H1 (cell line): ENCODE results near the gene H2BK1. TPM values are rescaled to one million over a fixed set of nuclear protein-coding genes. Genes with fewer than 3 reads are reported as not detected.

Experiments
- CTCF ChIA-PET: fragments of 300-600 bp; sonication (Branson Sonifier 250); formaldehyde crosslinking; loops from one replicate; lab custom pipeline; 2021; ENCODE audit not compliant: partially characterized antibody; lab: Charles Lee
- POLR2A ChIA-PET: fragments of 300-600 bp; sonication (Branson Sonifier 250); formaldehyde crosslinking; loops from one replicate; lab custom pipeline; 2021; ENCODE audit warnings: inconsistent platforms; ENCODE audit not compliant: partially characterized antibody; lab: Charles Lee
- DNase-seq, 2 experiments: peaks; one replicate each; pipeline versions ENCODE4 v3.0.0 to v3.0.0-alpha.2; 2010 to 2022; ENCODE audit warnings: low spot score in 2 of 2, low read depth in 1 of 2, mixed read lengths in 1 of 2
- FAIRE-seq: peaks from 2 replicates; lab custom pipeline; 2011; peaks lifted over from hg19 to GRCh38; lab: Jason Lieb, UNC
- H2AFZ ChIP-seq: 2 replicates; pipeline ENCODE4 v1.8.1; 2012; ENCODE audit warnings: low read length, inconsistent platforms
- H2AK5ac ChIP-seq: 2 replicates; pipeline ENCODE4 v1.6.1; 2013; ENCODE audit warnings: low read depth, low read length
- H2BK120ac ChIP-seq: replicated peaks from 2 replicates; pipeline ENCODE3; 2013; ENCODE audit warnings: low read depth, low read length, inconsistent platforms
- H2BK12ac ChIP-seq: 2 replicates; pipeline ENCODE4 v1.6.1; 2013; ENCODE audit warnings: low read depth, low read length
- H2BK15ac ChIP-seq: 2 replicates; pipeline ENCODE4 v1.6.1; 2013; ENCODE audit warnings: low read length
- H2BK20ac ChIP-seq: 2 replicates; pipeline ENCODE4 v1.6.1; 2013; ENCODE audit warnings: low read length
- H2BK5ac ChIP-seq: 2 replicates; pipeline ENCODE4 v1.6.1; 2013; ENCODE audit warnings: low read depth, low read length
- H3K14ac ChIP-seq: 2 replicates; pipeline ENCODE4 v1.6.1; 2013; ENCODE audit warnings: inconsistent platforms; ENCODE audit not compliant: insufficient read length
- H3K18ac ChIP-seq: 2 replicates; pipeline ENCODE4 v1.6.1; 2013; ENCODE audit warnings: low read length; ENCODE audit errors: extremely low read depth
- H3K23ac ChIP-seq: 2 replicates; pipeline ENCODE4 v1.6.1; 2013; ENCODE audit warnings: inconsistent platforms; ENCODE audit not compliant: insufficient read length
- H3K23me2 ChIP-seq: 2 replicates; pipeline ENCODE4 v1.6.1; 2013; ENCODE audit warnings: low read depth, low read length
- H3K27ac ChIP-seq: 2 replicates; pipeline ENCODE4 v1.6.1; 2011; ENCODE audit warnings: low read depth, low read length, inconsistent platforms
- H3K27me3 ChIP-seq, 4 experiments: replicated peaks in 1 of 4; 1 replicate in 1 of 4; 2 replicates in 3 of 4; pipeline versions ENCODE4 v1.6.1 to v1.8.1; 2011 to 2013; ENCODE audit warnings: low read length in 3 of 4, mild to moderate bottlenecking in 3 of 4, inconsistent platforms in 2 of 4, mixed read lengths in 2 of 4, moderate library complexity in 1 of 4; ENCODE audit not compliant: control insufficient read depth in 3 of 4, insufficient read depth in 3 of 4; ENCODE audit errors: extremely low read depth in 1 of 4
- H3K36me3 ChIP-seq, 4 experiments: 2 replicates each; pipeline versions ENCODE4 v1.6.1 to v1.8.1; 2011 to 2013; ENCODE audit warnings: mild to moderate bottlenecking in 4 of 4, low read length in 3 of 4, moderate library complexity in 2 of 4, control low read depth in 1 of 4, inconsistent platforms in 1 of 4; ENCODE audit not compliant: insufficient read depth in 4 of 4, control insufficient read depth in 2 of 4
- H3K4ac ChIP-seq: replicated peaks from 2 replicates; pipeline ENCODE3; 2013; ENCODE audit warnings: low read length, low read depth, mixed read lengths, inconsistent platforms; ENCODE audit not compliant: insufficient read length
- H3K4me1 ChIP-seq, 4 experiments: replicated peaks in 1 of 4; 1 replicate in 1 of 4; 2 replicates in 3 of 4; pipeline versions ENCODE4 v1.6.1 to v1.8.1; 2011 to 2013; ENCODE audit warnings: low read length in 3 of 4, inconsistent platforms in 2 of 4, mixed read lengths in 1 of 4; ENCODE audit not compliant: insufficient read depth in 4 of 4, control insufficient read depth in 3 of 4
- H3K4me2 ChIP-seq, 2 experiments: 2 replicates each; pipeline versions ENCODE4 v1.6.1 to v1.8.1; 2011 to 2013; ENCODE audit warnings: low read depth in 2 of 2, low read length in 2 of 2, control low read depth in 1 of 2, inconsistent platforms in 1 of 2, mild to moderate bottlenecking in 1 of 2; ENCODE audit not compliant: insufficient read depth in 1 of 2
- H3K4me3 ChIP-seq, 4 experiments: fragments of 200-600, 300-600 bp in 1 of 4; sonication (generic), shearing (Covaris generic), sonication (Bioruptor Twin) in 1 of 4; 2 replicates each; pipeline versions ENCODE4 v1.5.1 to v1.8.1; 2011 to 2016; ENCODE audit warnings: low read length in 4 of 4, low read depth in 3 of 4, control low read depth in 2 of 4, inconsistent platforms in 2 of 4, mild to moderate bottlenecking in 2 of 4, mixed read lengths in 1 of 4, moderate library complexity in 1 of 4; ENCODE audit not compliant: insufficient read depth in 2 of 4; ENCODE audit errors: extremely low read depth in 1 of 4
- H3K56ac ChIP-seq: replicated peaks from 2 replicates; pipeline ENCODE3; 2013; ENCODE audit warnings: low read depth, mild to moderate bottlenecking, mixed read lengths, low read length, inconsistent platforms; ENCODE audit not compliant: insufficient read length
- H3K79me1 ChIP-seq: 2 replicates; pipeline ENCODE4 v1.6.1; 2013; ENCODE audit warnings: low read depth, low read length, control low read depth
- H3K79me2 ChIP-seq, 2 experiments: 2 replicates each; pipeline versions ENCODE4 v1.6.1 to v1.8.1; 2012 to 2013; ENCODE audit warnings: low read length in 2 of 2, mild to moderate bottlenecking in 2 of 2, inconsistent platforms in 1 of 2; ENCODE audit not compliant: insufficient read depth in 2 of 2, control insufficient read depth in 1 of 2
- H3K9ac ChIP-seq, 4 experiments: replicated peaks in 1 of 4; 1 replicate in 1 of 4; 2 replicates in 3 of 4; pipeline versions ENCODE4 v1.6.1 to v1.8.1; 2011 to 2013; ENCODE audit warnings: low read depth in 3 of 4, low read length in 3 of 4, control low read depth in 2 of 4, mild to moderate bottlenecking in 2 of 4, moderate library complexity in 2 of 4, inconsistent platforms in 1 of 4; ENCODE audit errors: extremely low read depth in 1 of 4
- H3K9me3 ChIP-seq, 2 experiments: 2 replicates each; pipeline versions ENCODE4 v1.6.1 to v1.8.1; 2012 to 2013; ENCODE audit warnings: mild to moderate bottlenecking in 2 of 2, moderate library complexity in 2 of 2, control low read depth in 1 of 2, inconsistent platforms in 1 of 2, low read depth in 1 of 2, low read length in 1 of 2, mixed read lengths in 1 of 2; ENCODE audit not compliant: insufficient read depth in 2 of 2
- H4K20me1 ChIP-seq, 2 experiments: replicated peaks in 1 of 2; 2 replicates each; pipeline versions ENCODE3 to v1.8.1; 2011 to 2013; ENCODE audit warnings: inconsistent platforms in 2 of 2, low read length in 2 of 2, mild to moderate bottlenecking in 1 of 2; ENCODE audit not compliant: insufficient read depth in 2 of 2, control insufficient read depth in 1 of 2
- H4K5ac ChIP-seq: 2 replicates; pipeline ENCODE4 v1.6.1; 2013; ENCODE audit warnings: low read length, low read depth, mixed read lengths, inconsistent platforms; ENCODE audit not compliant: insufficient read length
- H4K8ac ChIP-seq: 2 replicates; pipeline ENCODE4 v1.8.0; 2013; ENCODE audit warnings: mild to moderate bottlenecking, moderate library complexity, low read length, inconsistent platforms; ENCODE audit not compliant: insufficient read depth; ENCODE audit errors: extremely low read depth
- H4K91ac ChIP-seq: replicated peaks from 2 replicates; pipeline ENCODE3; 2013; ENCODE audit warnings: low read length, mixed read lengths, inconsistent platforms; ENCODE audit not compliant: insufficient read length
- CEBPB ChIP-seq: IDR thresholded peaks from 2 replicates; pipeline ENCODE4 v1.6.1; 2012; ENCODE audit warnings: low read depth, low read length
- EP300 ChIP-seq, 2 experiments: IDR thresholded peaks; 1 replicate in 1 of 2; 2 replicates in 1 of 2; pipeline ENCODE4 v1.6.1; 2011 to 2012; ENCODE audit warnings: low read depth in 2 of 2, low read length in 2 of 2, mild to moderate bottlenecking in 2 of 2, borderline replicate concordance in 1 of 2, inconsistent platforms in 1 of 2, moderate library complexity in 1 of 2
- GABPA ChIP-seq: IDR thresholded peaks from 2 replicates; pipeline ENCODE4 v1.6.1; 2011; ENCODE audit warnings: mild to moderate bottlenecking, low read length, moderate library complexity, borderline replicate concordance; ENCODE audit not compliant: insufficient read depth
- GTF2F1 ChIP-seq: IDR thresholded peaks from 2 replicates; pipeline ENCODE4 v1.6.1; 2012; ENCODE audit warnings: low read depth, low read length, improper control_type of control experiment, borderline replicate concordance
- RNF2 ChIP-seq: fragments of 200-900, 300-1000 bp; sonication (generic); IDR thresholded peaks from 2 replicates; pipeline ENCODE4 v1.7.1; 2016; ENCODE audit warnings: borderline replicate concordance, low read depth, mild to moderate bottlenecking, antibody characterized with exemption, low read length; ENCODE audit not compliant: poor library complexity, severe bottlenecking; ENCODE audit errors: missing control alignments
- SP2 ChIP-seq: IDR thresholded peaks from 2 replicates; pipeline ENCODE4 v1.6.1; 2012; ENCODE audit warnings: mild to moderate bottlenecking, low read length, inconsistent platforms
- WGBS, 2 experiments: shearing (Covaris generic) in 1 of 2; methylation state at CpG; one replicate each; pipeline versions ENCODE4 v1.1.6 to v1.1.7; 2013 to 2015; ENCODE audit warnings: low lambda C conversion rate in 2 of 2, mixed read lengths in 2 of 2, inconsistent platforms in 1 of 2, low coverage in 1 of 2, missing lambda C conversion rate in 1 of 2; ENCODE audit not compliant: insufficient replicate concordance in 2 of 2, insufficient coverage in 1 of 2, insufficient read length in 1 of 2; ENCODE audit errors: extremely low coverage in 1 of 2, missing lambda C conversion rate in 1 of 2; 5-methylcytosine and 5-hydroxymethylcytosine counted together
- polyA plus RNA-seq, 7 experiments: library from polyadenylated mRNA; depleted of rRNA in 3 of 7; stranded (reverse) in 5 of 7; unstranded in 2 of 7; fragments of >200 nt in 5 of 7; fragments of 200-250 nt in 2 of 7; gene quantifications; 1 replicate in 5 of 7; 2 replicates in 1 of 7; 4 replicates in 1 of 7; pipeline versions ENCODE4 v1.2.1 to v1.2.3, GENCODE V29; 2011 to 2013; ENCODE audit warnings: missing spikeins in 2 of 7, mixed read lengths in 2 of 7
- total RNA-seq: library from RNA; stranded (reverse); fragmentation: NEBNext Ultra II Directional; extraction: Animal tissue kit (Norgen Biotek cat#: 25700); gene quantifications from 2 replicates; pipeline ENCODE4 v1.2.1, GENCODE V29; 2021

Gene H2BK1
- total and polyA plus RNA-seq, 2 of the 8 experiments (the other 6 are each of a cell fraction or from before 2014, with no cell fraction given) = not detected

DNA sequence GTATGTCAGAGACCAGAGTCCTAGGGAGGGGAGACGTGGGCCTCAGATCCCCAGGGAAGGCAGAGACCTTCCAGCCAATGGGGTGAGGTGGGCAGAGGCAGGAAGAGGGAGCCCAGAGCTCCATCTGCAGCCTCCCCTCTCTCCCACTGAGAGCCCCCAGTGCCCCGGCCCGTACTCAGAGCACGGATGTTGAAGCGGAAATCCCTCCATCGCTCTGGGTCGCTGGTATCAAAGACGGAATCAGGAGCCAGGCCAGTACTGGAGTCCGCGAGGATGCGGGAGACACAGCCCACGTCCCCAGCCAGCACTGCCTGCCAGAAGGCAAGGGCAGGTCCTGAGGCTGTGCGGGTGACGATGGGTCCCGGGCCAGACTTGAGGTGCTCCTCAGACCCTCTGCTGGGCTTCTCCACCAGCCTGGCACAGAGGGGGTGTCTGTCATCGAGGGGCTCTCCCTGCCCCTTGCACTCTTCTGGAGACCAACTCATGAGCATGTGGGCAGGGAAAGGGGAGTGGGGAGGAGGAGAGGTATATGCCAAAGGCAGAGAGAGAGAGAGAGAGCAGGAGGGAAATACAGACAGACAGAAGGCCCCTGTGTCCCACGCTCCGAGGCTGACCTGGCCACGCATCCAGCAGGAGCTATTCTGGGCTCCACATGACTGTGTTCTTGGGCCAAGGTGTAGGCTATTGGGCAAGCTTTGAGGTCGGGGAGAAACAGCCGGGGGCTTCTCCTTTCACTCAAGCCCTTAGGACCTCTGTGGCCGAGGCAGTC lies 23.5 kb downstream of the H2BK1 start, which contains the start of gene ASB10:
Gene ASB10, minus strand, starts transcription at position 611 of the 769 bp plus-strand sequence. Its CDS starts 120 bp downstream, at position 491.
- H3K14ac ChIP-seq = no peak within 1 kb of the TSS
- H2AK5ac ChIP-seq = no peak within 1 kb of the TSS
- H4K5ac ChIP-seq = no peak within 1 kb of the TSS
- no peak within 1 kb of the TSS for H2BK5ac ChIP-seq
- ChIA-PET POLR2A (interaction anchor here (0.9 kb wide), 1 partner anchor 26 kb away, joined by 4 read pairs; no protein-coding TSS in a partner anchor), CTCF (interaction anchor here (0.7 to 1.4 kb wide), 5 partner anchors 10 to 169 kb away, joined by 3 to 4 read pairs (median 3); no protein-coding TSS in a partner anchor)
- no peaks in the 10 kb centered on the region for H3K36me3 ChIP-seq
- H3K9ac ChIP-seq = no peak within 1 kb of the TSS
- no peaks in the 10 kb centered on the region for H3K27me3 ChIP-seq
- 0 out of 2 replicates have a peak within 1 kb of the TSS, but pooled peaks have one; percentile 46 for H2BK15ac ChIP-seq
- TF ChIP-seq SP2 = no peak
- no peak for TF ChIP-seq GTF2F1
- no peak for TF ChIP-seq GABPA
- TF ChIP-seq EP300 (IDR thresholded peaks at IDR 0.05; ENCODE audit: borderline replicate concordance in 1 of 2, low read depth in 2 of 2, low read length in 2 of 2) = no peak
- no peak for TF ChIP-seq CEBPB
- no peak for TF ChIP-seq RNF2
- H3K79me2 ChIP-seq = no peaks in the 10 kb centered on the region
- no peak within 1 kb of the TSS for H3K4ac ChIP-seq
- no peak for DNase-seq
- FAIRE-seq = no peak
- no peak within 1 kb of the TSS for H2BK12ac ChIP-seq
- H3K56ac ChIP-seq = no peak within 1 kb of the TSS
- H4K20me1 ChIP-seq = no peaks in the 10 kb centered on the region
- H3K9me3 ChIP-seq = no peaks in the 10 kb centered on the region
- H3K4me1 ChIP-seq = no peaks in the 10 kb centered on the region
- WGBS, 2 experiments = 86% methylated on average over 20 of the region's 22 CpGs; no CpG with 5 or more reads in 1 of the 2 experiments
- no peaks in the 10 kb centered on the region for H3K79me1 ChIP-seq
- H4K8ac ChIP-seq = no peak within 1 kb of the TSS; the same call in 1 of the 2 replicates
- H4K91ac ChIP-seq = no peak within 1 kb of the TSS
- no peak within 1 kb of the TSS for H3K4me3 ChIP-seq
- no peak within 1 kb of the TSS for H3K18ac ChIP-seq
- no peak within 1 kb of the TSS for H2AFZ ChIP-seq
- H3K23ac ChIP-seq = no peak within 1 kb of the TSS
- no peak within 1 kb of the TSS for H3K27ac ChIP-seq
- no peak within 1 kb of the TSS for H3K4me2 ChIP-seq
- no peaks in the 10 kb centered on the region for H3K23me2 ChIP-seq
- no peak within 1 kb of the TSS for H2BK120ac ChIP-seq
- H2BK20ac ChIP-seq = no peak within 1 kb of the TSS
